Astrocyte (in vitro differentiated cells and primary cell): ENCODE measurements around the gene DRD1.

Source experiments
- CTCF ChIP-seq: IDR thresholded peaks from 2 replicates; pipeline ENCODE4 v1.5.1; 2011; ENCODE audit warnings: low read depth, mild to moderate bottlenecking, inconsistent platforms, low read length, moderate library complexity; ENCODE audit not compliant: insufficient read depth
- EZH2 ChIP-seq: IDR thresholded peaks from 2 replicates; pipeline ENCODE4 v1.6.1; 2012; ENCODE audit warnings: mild to moderate bottlenecking, low read length, inconsistent platforms; ENCODE audit not compliant: insufficient read depth

- TF ChIP-seq CTCF (no peak), EZH2 (no peak)
These were observed 39.4 kb upstream of the DRD1 start for GRCh38 chr5:175483337-175483736.
